TTC549 (cell line): ENCODE measurements around the gene CKMT1B.
"Not testable (repeated sequence)": the region's sequence is repeated elsewhere in the genome, so short reads cannot be mapped to it uniquely, and the experiment has no call there.

ENCODE experiments used
- FAIRE-seq: peaks from 2 replicates; lab custom pipeline; 2012; peaks lifted over from hg19 to GRCh38; lab: Jason Lieb, UNC

Gene CKMT1B

GRCh38 chr15:43638464-43639204 lies 44.8 kb downstream of the CKMT1B start:
- FAIRE-seq = not testable (repeated sequence)
